Ishikawa (cell line): ENCODE measurements around the gene ESRRG.

Experiments
- EP300 ChIP-seq: IDR thresholded peaks from 2 replicates; pipeline ENCODE4 v1.6.1; 2012; ENCODE audit warnings: borderline replicate concordance
- TCF12 ChIP-seq: IDR thresholded peaks from 2 replicates; pipeline ENCODE4 v1.6.1; 2012; ENCODE audit warnings: low read depth
- TF ChIP-seq, protein P1 (sequence below): IDR thresholded peaks from 2 replicates; pipeline ENCODE4 v1.6.1; 2012; ENCODE audit warnings: low read depth, mild to moderate bottlenecking
- TF ChIP-seq, protein P2 (sequence below): IDR thresholded peaks from 2 replicates; pipeline ENCODE4 v1.6.1; 2012

DNA sequence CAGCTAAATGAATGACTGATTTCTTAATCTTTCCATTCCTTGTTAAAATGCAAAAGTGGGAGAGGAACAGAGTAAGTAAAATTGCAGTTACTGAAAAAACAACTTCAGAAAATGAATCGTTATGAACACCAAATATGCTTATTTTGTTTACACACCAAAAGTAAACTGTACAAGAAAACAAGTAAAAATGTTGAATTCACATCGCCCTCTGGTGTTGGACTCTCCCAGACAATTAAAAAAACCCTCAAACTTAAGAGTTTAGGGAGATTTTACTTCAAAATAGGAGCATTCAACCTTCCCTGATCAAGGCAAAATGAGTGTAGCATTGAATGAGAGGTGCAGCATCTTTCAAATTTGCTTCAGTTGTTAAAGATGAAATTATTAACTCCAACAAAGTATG is 19.4 kb upstream of the ESRRG start:
- TF ChIP-seq TCF12 (no peak), EP300 (no peak)
- TF ChIP-seq, protein P1, sequence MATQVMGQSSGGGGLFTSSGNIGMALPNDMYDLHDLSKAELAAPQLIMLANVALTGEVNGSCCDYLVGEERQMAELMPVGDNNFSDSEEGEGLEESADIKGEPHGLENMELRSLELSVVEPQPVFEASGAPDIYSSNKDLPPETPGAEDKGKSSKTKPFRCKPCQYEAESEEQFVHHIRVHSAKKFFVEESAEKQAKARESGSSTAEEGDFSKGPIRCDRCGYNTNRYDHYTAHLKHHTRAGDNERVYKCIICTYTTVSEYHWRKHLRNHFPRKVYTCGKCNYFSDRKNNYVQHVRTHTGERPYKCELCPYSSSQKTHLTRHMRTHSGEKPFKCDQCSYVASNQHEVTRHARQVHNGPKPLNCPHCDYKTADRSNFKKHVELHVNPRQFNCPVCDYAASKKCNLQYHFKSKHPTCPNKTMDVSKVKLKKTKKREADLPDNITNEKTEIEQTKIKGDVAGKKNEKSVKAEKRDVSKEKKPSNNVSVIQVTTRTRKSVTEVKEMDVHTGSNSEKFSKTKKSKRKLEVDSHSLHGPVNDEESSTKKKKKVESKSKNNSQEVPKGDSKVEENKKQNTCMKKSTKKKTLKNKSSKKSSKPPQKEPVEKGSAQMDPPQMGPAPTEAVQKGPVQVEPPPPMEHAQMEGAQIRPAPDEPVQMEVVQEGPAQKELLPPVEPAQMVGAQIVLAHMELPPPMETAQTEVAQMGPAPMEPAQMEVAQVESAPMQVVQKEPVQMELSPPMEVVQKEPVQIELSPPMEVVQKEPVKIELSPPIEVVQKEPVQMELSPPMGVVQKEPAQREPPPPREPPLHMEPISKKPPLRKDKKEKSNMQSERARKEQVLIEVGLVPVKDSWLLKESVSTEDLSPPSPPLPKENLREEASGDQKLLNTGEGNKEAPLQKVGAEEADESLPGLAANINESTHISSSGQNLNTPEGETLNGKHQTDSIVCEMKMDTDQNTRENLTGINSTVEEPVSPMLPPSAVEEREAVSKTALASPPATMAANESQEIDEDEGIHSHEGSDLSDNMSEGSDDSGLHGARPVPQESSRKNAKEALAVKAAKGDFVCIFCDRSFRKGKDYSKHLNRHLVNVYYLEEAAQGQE: no peak
- TF ChIP-seq, protein P2, sequence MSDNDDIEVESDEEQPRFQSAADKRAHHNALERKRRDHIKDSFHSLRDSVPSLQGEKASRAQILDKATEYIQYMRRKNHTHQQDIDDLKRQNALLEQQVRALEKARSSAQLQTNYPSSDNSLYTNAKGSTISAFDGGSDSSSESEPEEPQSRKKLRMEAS: no peak
